A673 (cell line): Measurements from ENCODE around the gene AGTR2. TPM values are rescaled to one million over a fixed set of nuclear protein-coding genes. Genes with fewer than 3 reads are reported as not detected.

Experiments used
- BruUV-seq: library from RNA; stranded (reverse); fragments of 400-500 nt; replicated peaks from 2 replicates; lab custom pipeline; 2021; lab: Mats Ljungman, UMichigan
- CTCF ChIA-PET: fragments of 300-600 bp; sonication (Branson Sonifier 250); formaldehyde crosslinking; loops from one replicate; lab custom pipeline; 2022; ENCODE audit warnings: antibody characterized with exemption; lab: Charles Lee
- POLR2A ChIA-PET: fragments of 300-600 bp; sonication (Branson Sonifier 250); formaldehyde crosslinking; loops from one replicate; lab custom pipeline; 2022; ENCODE audit warnings: antibody characterized with exemption; ENCODE audit not compliant: low non-redundant PET; lab: Charles Lee
- DNase-seq: peaks from one replicate; pipeline ENCODE4 v3.0.0-alpha.2; 2015; ENCODE audit warnings: low spot score
- H3K27ac ChIP-seq: fragments of 200-600 bp; sonication (generic); 2 replicates; pipeline ENCODE4 v1.5.1; 2016; ENCODE audit warnings: mixed run types, low read depth, mild to moderate bottlenecking, mixed read lengths, antibody characterized with exemption, low read length; ENCODE audit not compliant: poor library complexity, severe bottlenecking
- H3K27me3 ChIP-seq: fragments of 200-600 bp; sonication (generic); replicated peaks from 2 replicates; pipeline ENCODE4 v1.6.1; 2017; ENCODE audit warnings: mixed run types, low read depth, mild to moderate bottlenecking, mixed read lengths, antibody characterized with exemption, low read length; ENCODE audit not compliant: insufficient read depth, poor library complexity
- H3K36me3 ChIP-seq: fragments of 200-600 bp; sonication (generic); 2 replicates; pipeline ENCODE4 v1.6.1; 2016; ENCODE audit warnings: mixed run types, mild to moderate bottlenecking, mixed read lengths, antibody characterized with exemption, low read length; ENCODE audit not compliant: insufficient read depth, poor library complexity, severe bottlenecking
- H3K4me1 ChIP-seq: fragments of 200-600 bp; sonication (generic); 2 replicates; pipeline ENCODE4 v1.6.1; 2017; ENCODE audit warnings: mixed run types, mild to moderate bottlenecking, mixed read lengths, antibody characterized with exemption, low read length; ENCODE audit not compliant: insufficient read depth, poor library complexity, severe bottlenecking
- H3K4me3 ChIP-seq: fragments of 200-600 bp; sonication (generic); 2 replicates; pipeline ENCODE4 v1.5.1; 2016; ENCODE audit warnings: low read depth, mixed run types, mild to moderate bottlenecking, mixed read lengths, low read length; ENCODE audit not compliant: poor library complexity, severe bottlenecking
- H3K9me3 ChIP-seq: fragments of 200-600 bp; sonication (generic); 2 replicates; pipeline ENCODE4 v1.6.1; 2016; ENCODE audit warnings: mixed run types, low read depth, mild to moderate bottlenecking, mixed read lengths, antibody characterized with exemption, low read length; ENCODE audit not compliant: poor library complexity, severe bottlenecking
- CTCF ChIP-seq: fragments of 300-800, 200-600 bp; sonication (generic); conservative IDR thresholded peaks from 2 replicates; pipeline ENCODE4 v1.5.1; 2017; ENCODE audit warnings: low read depth, mild to moderate bottlenecking, antibody characterized with exemption, low read length, moderate library complexity, mixed read lengths
- EZH2 ChIP-seq: fragments of 200-600 bp; sonication (generic); IDR thresholded peaks from 2 replicates; pipeline ENCODE4 v1.6.1; 2017; ENCODE audit warnings: borderline replicate concordance, low read depth, mild to moderate bottlenecking, mixed read lengths, antibody characterized with exemption, low read length; ENCODE audit not compliant: poor library complexity, severe bottlenecking
- intact Hi-C: fragments of 100-400 bp; cut with micrococcal nuclease; formaldehyde crosslinking; loops from one replicate; pipeline ENCODE4 v1.10.0; 2022; ENCODE audit not compliant: unreplicated experiment
- total RNA-seq: library from RNA; stranded (reverse); gene quantifications from 2 replicates; pipeline ENCODE4 v1.2.3, GENCODE V29; 2021

AGTR2 gene
- total RNA-seq, 1 experiment from 2014 or later = not detected

GRCh38 chrX:116142976-116143375 is 27.6 kb upstream of the AGTR2 start:
- intact Hi-C loops = no loop called here
- no peaks in the 10 kb centered on the region for H3K9me3 ChIP-seq
- no TSS peak for BruUV-seq
- peaks cover 7% of the 10 kb centered on the region for H3K27me3 ChIP-seq
- H3K27ac ChIP-seq = no peak overlapping the region
- H3K36me3 ChIP-seq = no peaks in the 10 kb centered on the region
- DNase-seq = no peak
- POLR2A ChIA-PET = no interaction called here
- TF ChIP-seq EZH2 = no peak
- TF ChIP-seq CTCF = no peak
- no peaks in the 10 kb centered on the region for H3K4me1 ChIP-seq
- H3K4me3 ChIP-seq = no peak overlapping the region
- CTCF ChIA-PET = no interaction called here

- TF ChIP-seq EZH2 (no peak), CTCF (no peak)
- intact Hi-C loops = no loop called here
- H3K27me3 ChIP-seq = peaks cover 16% of the 10 kb centered on the region
- no peaks in the 10 kb centered on the region for H3K4me1 ChIP-seq
- ChIA-PET CTCF (no interaction called here), POLR2A (no interaction called here)
- DNase-seq = no peak
- H3K36me3 ChIP-seq = no peaks in the 10 kb centered on the region
- no TSS peak for BruUV-seq
- no peaks in the 10 kb centered on the region for H3K9me3 ChIP-seq
- no peak overlapping the region for H3K4me3 ChIP-seq
- H3K27ac ChIP-seq = no peak overlapping the region
Measured at GRCh38 chrX:116172976-116173375, 2.4 kb downstream of the AGTR2 start.

GRCh38 chrX:116181300-116181699 is 10.8 kb downstream of the AGTR2 start:
- no TSS peak for BruUV-seq
- intact Hi-C loops = no loop called here
- POLR2A ChIA-PET = no interaction called here
- TF ChIP-seq CTCF = no peak
- TF ChIP-seq EZH2 = no peak
- H3K4me3 ChIP-seq = no peak overlapping the region
- no peaks in the 10 kb centered on the region for H3K4me1 ChIP-seq
- no peaks in the 10 kb centered on the region for H3K27me3 ChIP-seq
- H3K9me3 ChIP-seq = no peaks in the 10 kb centered on the region
- CTCF ChIA-PET = no interaction called here
- no peak overlapping the region for H3K27ac ChIP-seq
- no peak for DNase-seq
- no peaks in the 10 kb centered on the region for H3K36me3 ChIP-seq
